ENCODE measurements around the gene MYO1C. TPM values are rescaled to one million over a fixed set of nuclear protein-coding genes. Genes with fewer than 3 reads are reported as not detected.

Gene MYO1C
- total and polyA plus RNA-seq, 9 of the 15 experiments (the other 6 are each of a cell fraction or from before 2014, with no cell fraction given), result 0.46 to 32.5 (median 11.6) TPM

- no peak for ATAC-seq
- Histone ChIP-seq H3K9me1 (ENCODE audit: control insufficient read depth, insufficient read depth, low read length) (no peaks in the 10 kb centered on the region), H3K27ac (ENCODE audit: extremely low read depth, low read depth, low read length) (no peak overlapping the region), H3K4me3 (no peak overlapping the region), H3K79me2 (ENCODE audit: control insufficient read depth, insufficient read depth, low read length) (peaks cover 25% of the 10 kb centered on the region), H3K4me2 (ENCODE audit: insufficient read depth, low read length) (no peak overlapping the region), H3K9ac (ENCODE audit: insufficient read depth in 1 of 2, low read depth in 2 of 2, low read length in 2 of 2) (no peak overlapping the region; a peak in 1 of 4 replicates), H3K27me3 (ENCODE audit: control insufficient read depth in 2 of 2, insufficient read depth in 2 of 2, low read length in 2 of 2) (no peaks in the 10 kb centered on the region), H4K20me1 (replicated peaks; ENCODE audit: control insufficient read depth, insufficient read depth, low read length) (no peaks in the 10 kb centered on the region), H3K4me1 (replicated peaks in 1 of 2; ENCODE audit: control insufficient read depth in 2 of 2, insufficient read depth in 2 of 2, low read length in 2 of 2) (peaks cover 9 to 11% of the 10 kb centered on the region in 2 experiments; a peak in 3 of 5 replicates), H3K9me3 (replicated peaks; ENCODE audit: control insufficient read depth, insufficient read depth, low read depth, low read length) (no peaks in the 10 kb centered on the region), H3K36me3 (ENCODE audit: control insufficient read depth, insufficient read depth, low read length) (peaks cover 23% of the 10 kb centered on the region; the same call in 2 of the 3 replicates), H2AFZ (ENCODE audit: low read depth, low read length) (no peak overlapping the region)
- in situ Hi-C loops (cut with MboI) (loop anchor here (10.0 kb wide), 1 partner anchor 244 kb away; the partner anchor contains the start of genes BHLHA9 and TRARG1), intact Hi-C loops (cut with micrococcal nuclease) (loop anchor here (10.0 kb wide), 2 partner anchors 64 to 244 kb away; partner anchors contain the start of genes BHLHA9, CRK and TRARG1)
- WGBS (ENCODE audit: insufficient coverage, low coverage, missing lambda C conversion rate), result 52% methylated on average over 2 of the region's 2 CpGs
- ChIA-PET POLR2A (interaction anchor here (1.0 kb wide), 1 partner anchor 153 kb away, joined by 3 read pairs; no protein-coding TSS in a partner anchor), CTCF (ENCODE audit: low intra/inter-chr PET ratio) (no interaction called here)
- no TSS peak for BruUV-seq (replicated peaks)
- no peak for DNase-seq (ENCODE audit: extremely low read depth in 1 of 4, low spot score in 3 of 4)
- TF ChIP-seq ZNF311 (CRISPR knock-in tag; IDR thresholded peaks at IDR 0.05), result no peak
- no peak for TF ChIP-seq BRD9 (IDR thresholded peaks at IDR 0.05; ENCODE audit: low read depth, partially characterized antibody)
- TF ChIP-seq PTRF (tag; IDR thresholded peaks at IDR 0.05), result no peak
- FAIRE-seq, result no peak
Observed at GRCh38 chr17:1518410-1518809, 25.9 kb upstream of the MYO1C start.
